Measurements from ENCODE around the gene FZR1.

FZR1 gene

DNA sequence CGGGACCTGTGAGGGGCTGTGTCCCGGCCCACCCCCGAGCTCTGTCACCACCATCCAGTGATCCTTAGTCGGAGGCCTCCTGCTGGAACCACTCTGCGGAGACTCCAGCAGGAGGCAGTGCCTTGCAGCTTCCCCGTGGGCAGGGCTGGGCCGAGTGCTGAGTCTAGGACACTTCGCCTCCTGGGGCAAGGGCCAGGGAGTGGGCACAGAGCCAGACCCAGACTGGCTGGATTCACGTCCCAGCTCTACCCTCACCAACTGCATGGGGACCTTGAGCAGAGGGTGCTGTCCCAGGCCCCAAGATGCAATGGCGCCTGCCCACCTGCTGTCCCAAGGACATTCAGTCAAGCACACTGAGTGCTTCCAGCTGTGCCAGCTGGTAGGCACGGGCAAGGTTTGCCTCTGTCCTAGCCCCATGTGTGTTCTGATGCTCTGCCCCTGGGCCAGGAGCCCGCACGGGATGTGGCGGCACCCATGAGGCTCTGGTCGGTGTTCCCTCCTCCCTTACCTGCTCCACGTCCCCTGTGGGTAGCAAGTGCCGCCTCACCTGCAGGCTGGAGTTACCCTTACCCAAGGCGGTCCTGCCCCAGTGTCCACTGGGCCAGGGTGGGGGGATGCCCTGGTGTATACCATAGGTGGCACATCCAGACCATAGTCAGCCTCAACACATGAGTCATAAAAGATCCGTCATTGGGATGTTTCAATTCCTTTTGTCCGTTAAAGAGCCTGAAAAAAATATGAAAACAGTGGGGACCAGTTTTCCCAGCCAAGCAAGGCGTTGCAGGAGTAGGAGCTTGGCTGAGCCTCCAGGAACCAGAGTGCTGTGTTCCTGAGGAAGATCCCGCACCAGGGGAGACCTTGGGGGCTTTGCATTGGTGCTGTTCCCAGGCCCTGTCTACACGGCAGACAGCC lies 7.4 kb downstream of the FZR1 start:
- Histone ChIP-seq H3K56ac (ENCODE audit: low read length) (no peak overlapping the region), H2BK120ac (ENCODE audit: low read depth, low read length) (no peak overlapping the region), H3K4me3 (ENCODE audit: low read length) (no peak overlapping the region), H3K27me3 (ENCODE audit: insufficient read depth, low read length, poor library complexity) (no peaks in the 10 kb centered on the region), H2BK5ac (ENCODE audit: low read length) (no peak overlapping the region), H3K79me2 (ENCODE audit: control insufficient read depth, insufficient read depth, low read length) (peaks cover 51% of the 10 kb centered on the region), H4K5ac (ENCODE audit: low read length) (no peak overlapping the region), H3K27ac (ENCODE audit: low read depth, low read length) (no peak overlapping the region), H2BK15ac (replicated peaks; ENCODE audit: low read depth) (no peak overlapping the region), H3K4me2 (ENCODE audit: low read length) (no peak overlapping the region), H3K4ac (ENCODE audit: low read depth, low read length) (no peak overlapping the region), H3K36me3 (ENCODE audit: control insufficient read depth, insufficient read depth, low read length) (no peaks in the 10 kb centered on the region), H3K4me1 (ENCODE audit: control insufficient read depth, low read depth, low read length) (no peaks in the 10 kb centered on the region), H3K23ac (ENCODE audit: low read length) (no peak overlapping the region), H3K18ac (ENCODE audit: low read length) (no peak overlapping the region), H2AK5ac (ENCODE audit: low read length) (no peak overlapping the region), H3K79me1 (ENCODE audit: low read length) (peaks cover 37% of the 10 kb centered on the region), H4K8ac (ENCODE audit: low read depth, low read length) (no peak overlapping the region), H3K9ac (ENCODE audit: low read length) (no peak overlapping the region)
- no CpG with 5 or more reads among the region's 23 CpGs for WGBS (ENCODE audit: extremely low coverage, insufficient coverage, low lambda C conversion rate)
- DNase-seq: no peak

DNA sequence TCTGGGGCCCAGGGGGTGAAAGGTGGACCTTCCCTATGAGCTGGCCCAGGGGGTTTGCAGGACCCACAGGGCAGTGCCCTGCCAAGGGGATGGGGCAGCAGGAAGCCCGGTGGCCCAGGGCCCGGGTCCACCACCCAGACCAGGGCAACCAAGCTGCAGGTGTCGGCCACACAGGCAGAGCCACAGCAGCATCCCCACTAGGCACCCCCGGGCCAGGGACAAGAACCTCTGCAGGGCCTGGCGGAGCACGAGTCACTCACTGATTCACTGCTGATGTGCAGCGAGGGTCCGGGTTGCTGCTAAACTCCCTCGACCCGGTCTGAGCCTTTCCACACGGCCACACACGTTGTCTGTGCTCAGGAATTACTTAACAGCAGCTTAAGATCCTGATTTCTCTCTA lies 8.8 kb downstream of the FZR1 start:
- Histone ChIP-seq H3K18ac (ENCODE audit: low read length) (no peak overlapping the region), H3K56ac (ENCODE audit: low read length) (no peak overlapping the region), H3K36me3 (ENCODE audit: control insufficient read depth, insufficient read depth, low read length) (no peaks in the 10 kb centered on the region), H3K23ac (ENCODE audit: low read length) (no peak overlapping the region), H3K4me2 (ENCODE audit: low read length) (no peak overlapping the region), H3K79me2 (ENCODE audit: control insufficient read depth, insufficient read depth, low read length) (peaks cover 45% of the 10 kb centered on the region), H2BK15ac (replicated peaks; ENCODE audit: low read depth) (no peak overlapping the region), H3K4me3 (ENCODE audit: low read length) (no peak overlapping the region), H3K79me1 (ENCODE audit: low read length) (peaks cover 37% of the 10 kb centered on the region), H3K4ac (ENCODE audit: low read depth, low read length) (no peak overlapping the region), H2AK5ac (ENCODE audit: low read length) (no peak overlapping the region), H2BK5ac (ENCODE audit: low read length) (no peak overlapping the region), H3K27ac (ENCODE audit: low read depth, low read length) (no peak overlapping the region), H3K27me3 (ENCODE audit: insufficient read depth, low read length, poor library complexity) (no peaks in the 10 kb centered on the region), H4K5ac (ENCODE audit: low read length) (no peak overlapping the region), H3K4me1 (ENCODE audit: control insufficient read depth, low read depth, low read length) (no peaks in the 10 kb centered on the region), H4K8ac (ENCODE audit: low read depth, low read length) (no peak overlapping the region), H3K9ac (ENCODE audit: low read length) (no peak overlapping the region), H2BK120ac (ENCODE audit: low read depth, low read length) (no peak overlapping the region)
- whole genome bisulfite sequencing (ENCODE audit: extremely low coverage, insufficient coverage, low lambda C conversion rate): no CpG with 5 or more reads among the region's 12 CpGs
- DNase-seq: no peak

DNA sequence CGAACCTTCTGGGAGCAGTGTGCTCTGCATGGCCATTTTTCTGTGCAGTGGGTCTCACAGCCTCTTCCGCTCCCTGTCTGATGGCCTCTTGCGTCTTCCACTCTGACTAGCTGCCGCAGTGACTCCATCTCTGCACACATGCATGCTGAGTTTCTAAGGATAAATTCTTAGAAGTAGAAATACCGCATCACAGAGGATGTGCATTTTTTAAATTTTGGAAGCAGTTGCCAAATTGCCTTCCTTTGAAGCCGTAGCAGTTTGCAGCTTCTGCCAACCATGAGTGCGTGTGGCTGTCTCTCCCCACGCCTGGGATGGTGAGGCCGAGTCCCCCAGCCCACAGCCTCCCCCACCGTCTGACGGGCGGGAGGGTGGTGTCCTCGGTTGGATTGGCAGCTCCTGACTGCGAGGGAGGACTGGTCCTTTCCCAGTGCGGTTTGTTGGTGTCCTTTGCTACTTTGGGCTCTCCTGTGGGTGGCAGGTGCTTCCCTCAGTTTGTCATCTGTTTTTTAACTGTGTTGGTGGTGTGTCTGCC lies 9.8 kb downstream of the FZR1 start:
- Histone ChIP-seq H3K27me3 (ENCODE audit: insufficient read depth, low read length, poor library complexity) (no peaks in the 10 kb centered on the region), H3K4ac (ENCODE audit: low read depth, low read length) (no peak overlapping the region), H3K56ac (ENCODE audit: low read length) (no peak overlapping the region), H2AK5ac (ENCODE audit: low read length) (no peak overlapping the region), H3K36me3 (ENCODE audit: control insufficient read depth, insufficient read depth, low read length) (peaks cover under 1% of the 10 kb centered on the region), H3K4me2 (ENCODE audit: low read length) (no peak overlapping the region), H3K23ac (ENCODE audit: low read length) (no peak overlapping the region), H4K8ac (ENCODE audit: low read depth, low read length) (no peak overlapping the region), H2BK5ac (ENCODE audit: low read length) (no peak overlapping the region), H4K5ac (ENCODE audit: low read length) (no peak overlapping the region), H3K9ac (ENCODE audit: low read length) (no peak overlapping the region), H3K4me1 (ENCODE audit: control insufficient read depth, low read depth, low read length) (no peaks in the 10 kb centered on the region), H3K27ac (ENCODE audit: low read depth, low read length) (no peak overlapping the region), H2BK15ac (replicated peaks; ENCODE audit: low read depth) (no peak overlapping the region), H3K18ac (ENCODE audit: low read length) (no peak overlapping the region), H3K79me2 (ENCODE audit: control insufficient read depth, insufficient read depth, low read length) (peaks cover 44% of the 10 kb centered on the region), H2BK120ac (ENCODE audit: low read depth, low read length) (no peak overlapping the region), H3K79me1 (ENCODE audit: low read length) (peaks cover 39% of the 10 kb centered on the region), H3K4me3 (ENCODE audit: low read length) (no peak overlapping the region)
- WGBS (ENCODE audit: extremely low coverage, insufficient coverage, low lambda C conversion rate): no CpG with 5 or more reads among the region's 15 CpGs
- no peak for DNase-seq

DNA sequence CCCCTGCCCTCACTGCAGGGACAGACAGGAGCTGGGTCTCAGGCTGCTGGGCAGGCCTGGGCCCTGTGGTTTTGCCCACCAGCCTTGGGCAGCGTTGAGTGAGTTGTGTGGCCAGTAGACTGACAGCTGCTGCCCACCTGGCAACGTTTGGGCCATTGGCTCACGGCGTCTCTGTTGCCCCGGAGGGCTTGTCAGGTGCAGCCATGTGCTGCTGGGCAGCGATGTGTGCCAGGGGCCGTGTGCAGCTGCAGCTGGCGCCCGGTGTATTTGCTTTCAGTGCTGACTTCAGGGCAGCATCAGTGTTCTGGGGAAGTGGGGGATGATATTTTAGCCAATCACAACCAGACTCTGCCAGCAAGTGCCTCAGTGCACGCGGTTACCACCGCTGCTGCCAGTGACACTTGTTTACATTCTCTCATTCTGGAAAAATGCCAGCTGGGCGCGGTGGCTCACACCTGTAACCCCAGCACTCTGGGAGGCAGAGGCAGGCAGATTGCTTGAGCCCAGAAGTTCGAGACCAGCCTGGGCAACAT lies 10.6 kb downstream of the FZR1 start:
- no peak overlapping the region for H2BK15ac ChIP-seq (replicated peaks; ENCODE audit: low read depth)
- no peak overlapping the region for H2AK5ac ChIP-seq (ENCODE audit: low read length)
- no peak overlapping the region for H4K5ac ChIP-seq (ENCODE audit: low read length)
- H3K18ac ChIP-seq (ENCODE audit: low read length): no peak overlapping the region
- H3K79me2 ChIP-seq (ENCODE audit: control insufficient read depth, insufficient read depth, low read length): peaks cover 43% of the 10 kb centered on the region
- no peak overlapping the region for H3K56ac ChIP-seq (ENCODE audit: low read length)
- no peak overlapping the region for H2BK120ac ChIP-seq (ENCODE audit: low read depth, low read length)
- no peak overlapping the region for H3K23ac ChIP-seq (ENCODE audit: low read length)
- H3K4me3 ChIP-seq (ENCODE audit: low read length): no peak overlapping the region
- no peak overlapping the region for H3K4me2 ChIP-seq (ENCODE audit: low read length)
- no peak for DNase-seq
- no peaks in the 10 kb centered on the region for H3K27me3 ChIP-seq (ENCODE audit: insufficient read depth, low read length, poor library complexity)
- no peak overlapping the region for H3K27ac ChIP-seq (ENCODE audit: low read depth, low read length)
- peaks cover 38% of the 10 kb centered on the region for H3K79me1 ChIP-seq (ENCODE audit: low read length)
- H3K36me3 ChIP-seq (ENCODE audit: control insufficient read depth, insufficient read depth, low read length): peaks cover 2% of the 10 kb centered on the region
- no peaks in the 10 kb centered on the region for H3K4me1 ChIP-seq (ENCODE audit: control insufficient read depth, low read depth, low read length)
- H3K4ac ChIP-seq (ENCODE audit: low read depth, low read length): no peak overlapping the region
- H3K9ac ChIP-seq (ENCODE audit: low read length): no peak overlapping the region
- no peak overlapping the region for H2BK5ac ChIP-seq (ENCODE audit: low read length)
- WGBS (ENCODE audit: extremely low coverage, insufficient coverage, low lambda C conversion rate): no CpG with 5 or more reads among the region's 15 CpGs
- no peak overlapping the region for H4K8ac ChIP-seq (ENCODE audit: low read depth, low read length)

DNA sequence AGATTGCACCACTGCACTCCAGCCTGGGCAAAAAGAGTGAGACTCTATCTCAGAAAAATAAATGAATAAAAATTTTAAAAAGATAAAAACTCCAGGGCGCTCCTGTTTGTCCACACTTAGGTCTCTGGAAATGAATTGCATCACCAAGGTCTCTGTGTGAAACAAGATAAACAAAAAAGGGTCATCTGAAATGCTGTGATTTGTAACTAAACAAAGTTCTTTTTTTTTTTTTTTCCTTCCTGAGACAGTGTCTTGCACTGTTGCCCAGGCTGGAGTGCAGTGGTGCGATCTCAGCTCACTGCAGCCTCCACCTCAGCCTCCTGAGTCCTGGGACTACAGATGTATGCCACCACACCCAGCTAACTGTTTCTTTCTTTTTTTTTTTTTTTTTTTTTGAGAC lies 11.5 kb downstream of the FZR1 start:
- peaks cover 39% of the 10 kb centered on the region for H3K79me1 ChIP-seq (ENCODE audit: low read length)
- no peak overlapping the region for H3K23ac ChIP-seq (ENCODE audit: low read length)
- H4K8ac ChIP-seq (ENCODE audit: low read depth, low read length): no peak overlapping the region
- H3K27me3 ChIP-seq (ENCODE audit: insufficient read depth, low read length, poor library complexity): no peaks in the 10 kb centered on the region
- no peak overlapping the region for H3K9ac ChIP-seq (ENCODE audit: low read length)
- no peak overlapping the region for H2BK120ac ChIP-seq (ENCODE audit: low read depth, low read length)
- no CpG with 5 or more reads among the region's 2 CpGs for WGBS (ENCODE audit: extremely low coverage, insufficient coverage, low lambda C conversion rate)
- H2BK15ac ChIP-seq (replicated peaks; ENCODE audit: low read depth): no peak overlapping the region
- H3K36me3 ChIP-seq (ENCODE audit: control insufficient read depth, insufficient read depth, low read length): peaks cover 2% of the 10 kb centered on the region
- no peak overlapping the region for H2BK5ac ChIP-seq (ENCODE audit: low read length)
- no peak for DNase-seq
- H3K56ac ChIP-seq (ENCODE audit: low read length): no peak overlapping the region
- H3K18ac ChIP-seq (ENCODE audit: low read length): no peak overlapping the region
- H3K27ac ChIP-seq (ENCODE audit: low read depth, low read length): no peak overlapping the region
- no peak overlapping the region for H3K4me3 ChIP-seq (ENCODE audit: low read length)
- peaks cover 34% of the 10 kb centered on the region for H3K79me2 ChIP-seq (ENCODE audit: control insufficient read depth, insufficient read depth, low read length)
- H3K4me2 ChIP-seq (ENCODE audit: low read length): no peak overlapping the region
- H3K4me1 ChIP-seq (ENCODE audit: control insufficient read depth, low read depth, low read length): no peaks in the 10 kb centered on the region
- no peak overlapping the region for H3K4ac ChIP-seq (ENCODE audit: low read depth, low read length)
- no peak overlapping the region for H2AK5ac ChIP-seq (ENCODE audit: low read length)
- H4K5ac ChIP-seq (ENCODE audit: low read length): no peak overlapping the region

All from mesendoderm (in vitro differentiated cells).